ENCODE data around the gene SPACDR.
A peak's percentile ranks its signal among the peaks of the same experiment; 100 is the strongest.

SPACDR gene

GRCh38 chr7:100428967-100429636, 35.0 kb downstream of the SPACDR start:
- Histone ChIP-seq H3K27ac (ENCODE audit: insufficient read depth in 1 of 2, low read depth in 1 of 2, low read length in 2 of 2, poor library complexity in 1 of 2, severe bottlenecking in 2 of 2) (peak overlapping the region; percentile 99 to 100), H3K27me3 (replicated peaks in 2 of 5; ENCODE audit: control insufficient read depth in 4 of 5, insufficient read depth in 5 of 5, low read length in 4 of 5) (no peaks in the 10 kb centered on the region), H3K9me3 (ENCODE audit: control extremely low read depth in 1 of 5, control insufficient read depth in 4 of 5, insufficient read depth in 2 of 5, low read depth in 1 of 5, low read length in 4 of 5) (no peaks in the 10 kb centered on the region), H3K36me3 (ENCODE audit: control insufficient read depth in 4 of 4, insufficient read depth in 4 of 4, low read length in 3 of 4) (peaks cover 3 to 34% (median 22%) of the 10 kb centered on the region in 4 experiments), H3K4me1 (ENCODE audit: control extremely low read depth in 1 of 4, control insufficient read depth in 4 of 4, insufficient read depth in 4 of 4, low read length in 3 of 4) (peaks cover 4 to 38% (median 34%) of the 10 kb centered on the region in 4 experiments), H3K4me3 (ENCODE audit: control insufficient read depth in 1 of 7, extremely low read depth in 1 of 7, insufficient read depth in 4 of 7, low read depth in 2 of 7, low read length in 6 of 7) (peak overlapping the region; percentile 81 to 91 (median 82))
- DNase-seq, result peak; percentile 100
- CTCF ChIA-PET, result interaction anchor here (1.0 to 20.5 kb wide), 5 partner anchors 16 to 132 kb away, joined by 3 to 160 read pairs (median 4); partner anchors contain the start of gene SPACDR
- POLR2A ChIA-PET, result interaction anchor here (0.6 to 3.2 kb wide), 19 partner anchors 14 to 327 kb away, joined by 3 to 27 read pairs (median 6); partner anchors contain the start of genes AP4M1, FBXO24, LRCH4 and MBLAC1
- 0% methylated on average over 24 of the region's 40 CpGs for WGBS (ENCODE audit: insufficient coverage)

GRCh38 chr7:100428199-100428966, 35.7 kb downstream of the SPACDR start, which contains the start of gene ZCWPW1:
Gene ZCWPW1, minus strand, starts transcription at chr7:100428703. Its CDS starts 8,054 bp downstream, at chr7:100420649.
- ChIA-PET POLR2A (interaction anchor here (0.6 to 3.2 kb wide), 17 partner anchors 9 to 466 kb away, joined by 3 to 27 read pairs (median 6); partner anchors contain the start of genes FBXO24, LRCH4 and TSC22D4), CTCF (interaction anchor here (0.9 to 20.5 kb wide), 4 partner anchors 13 to 132 kb away, joined by 3 to 160 read pairs (median 9); no protein-coding TSS in a partner anchor)
- no peaks in the 10 kb centered on the region for H3K9me3 ChIP-seq (ENCODE audit: control extremely low read depth in 1 of 5, control insufficient read depth in 4 of 5, insufficient read depth in 2 of 5, low read depth in 1 of 5, low read length in 4 of 5)
- H3K4me1 ChIP-seq (ENCODE audit: control extremely low read depth in 1 of 4, control insufficient read depth in 4 of 4, insufficient read depth in 4 of 4, low read length in 3 of 4), result peaks cover 4 to 32% (median 29%) of the 10 kb centered on the region in 4 experiments
- H3K4me3 ChIP-seq (ENCODE audit: control insufficient read depth in 1 of 7, extremely low read depth in 1 of 7, insufficient read depth in 4 of 7, low read depth in 2 of 7, low read length in 6 of 7), result peak within 1 kb of the TSS; percentile 81 to 91 (median 82)
- H3K27ac ChIP-seq (ENCODE audit: insufficient read depth in 1 of 2, low read depth in 1 of 2, low read length in 2 of 2, poor library complexity in 1 of 2, severe bottlenecking in 2 of 2), result peak within 1 kb of the TSS; percentile 99 to 100
- peaks cover 0 to 27% (median 15%) of the 10 kb centered on the region in 4 experiments for H3K36me3 ChIP-seq (ENCODE audit: control insufficient read depth in 4 of 4, insufficient read depth in 4 of 4, low read length in 3 of 4)
- peak; percentile 98 to 99 (median 98) for DNase-seq
- WGBS (ENCODE audit: insufficient coverage), result under 1% methylated on average over 53 of the region's 66 CpGs
- no peaks in the 10 kb centered on the region for H3K27me3 ChIP-seq (replicated peaks in 2 of 5; ENCODE audit: control insufficient read depth in 4 of 5, insufficient read depth in 5 of 5, low read length in 4 of 5)

GRCh38 chr7:100427762-100428198, 36.3 kb downstream of the SPACDR start:
- Histone ChIP-seq H3K4me1 (ENCODE audit: control extremely low read depth in 1 of 4, control insufficient read depth in 4 of 4, insufficient read depth in 4 of 4, low read length in 3 of 4) (peaks cover 4 to 28% (median 27%) of the 10 kb centered on the region in 4 experiments), H3K27ac (ENCODE audit: insufficient read depth in 1 of 2, low read depth in 1 of 2, low read length in 2 of 2, poor library complexity in 1 of 2, severe bottlenecking in 2 of 2) (no peak overlapping the region), H3K9me3 (ENCODE audit: control extremely low read depth in 1 of 5, control insufficient read depth in 4 of 5, insufficient read depth in 2 of 5, low read depth in 1 of 5, low read length in 4 of 5) (no peaks in the 10 kb centered on the region), H3K27me3 (replicated peaks in 2 of 5; ENCODE audit: control insufficient read depth in 4 of 5, insufficient read depth in 5 of 5, low read length in 4 of 5) (no peaks in the 10 kb centered on the region), H3K4me3 (ENCODE audit: control insufficient read depth in 1 of 7, extremely low read depth in 1 of 7, insufficient read depth in 4 of 7, low read depth in 2 of 7, low read length in 6 of 7) (peak overlapping the region in 3 of 7 experiments; percentile 82 to 91 (median 86)), H3K36me3 (ENCODE audit: control insufficient read depth in 4 of 4, insufficient read depth in 4 of 4, low read length in 3 of 4) (peaks cover 0 to 21% (median 9%) of the 10 kb centered on the region in 4 experiments)
- POLR2A ChIA-PET, result interaction anchor here (0.7 to 3.2 kb wide), 11 partner anchors 9 to 467 kb away, joined by 3 to 27 read pairs (median 6); partner anchors contain the start of gene TSC22D4
- whole genome bisulfite sequencing (ENCODE audit: insufficient coverage), result 48% methylated on average over 12 of the region's 16 CpGs
- CTCF ChIA-PET, result interaction anchor here (0.9 to 20.5 kb wide), 2 partner anchors 13 to 26 kb away, joined by 3 to 160 read pairs; no protein-coding TSS in a partner anchor
- no peak for DNase-seq

- Histone ChIP-seq H3K36me3 (ENCODE audit: control insufficient read depth in 4 of 4, insufficient read depth in 4 of 4, low read length in 3 of 4) (peaks cover 0 to 8% (median under 1%) of the 10 kb centered on the region in 4 experiments), H3K27ac (ENCODE audit: insufficient read depth in 1 of 2, low read depth in 1 of 2, low read length in 2 of 2, poor library complexity in 1 of 2, severe bottlenecking in 2 of 2) (no peak overlapping the region), H3K4me1 (ENCODE audit: control extremely low read depth in 1 of 4, control insufficient read depth in 4 of 4, insufficient read depth in 4 of 4, low read length in 3 of 4) (peaks cover 0 to 19% (median 15%) of the 10 kb centered on the region in 4 experiments), H3K27me3 (replicated peaks in 2 of 5; ENCODE audit: control insufficient read depth in 4 of 5, insufficient read depth in 5 of 5, low read length in 4 of 5) (no peaks in the 10 kb centered on the region), H3K4me3 (ENCODE audit: control insufficient read depth in 1 of 7, extremely low read depth in 1 of 7, insufficient read depth in 4 of 7, low read depth in 2 of 7, low read length in 6 of 7) (no peak overlapping the region), H3K9me3 (ENCODE audit: control extremely low read depth in 1 of 5, control insufficient read depth in 4 of 5, insufficient read depth in 2 of 5, low read depth in 1 of 5, low read length in 4 of 5) (no peaks in the 10 kb centered on the region)
- CTCF ChIA-PET, result no interaction called here
- no peak for DNase-seq
- POLR2A ChIA-PET, result no interaction called here
These were observed 37.5 kb downstream of the SPACDR start for GRCh38 chr7:100426516-100426915.

- Histone ChIP-seq H3K27ac (ENCODE audit: insufficient read depth in 1 of 2, low read depth in 1 of 2, low read length in 2 of 2, poor library complexity in 1 of 2, severe bottlenecking in 2 of 2) (no peak overlapping the region), H3K4me3 (ENCODE audit: control insufficient read depth in 1 of 7, extremely low read depth in 1 of 7, insufficient read depth in 4 of 7, low read depth in 2 of 7, low read length in 6 of 7) (no peak overlapping the region), H3K36me3 (ENCODE audit: control insufficient read depth in 4 of 4, insufficient read depth in 4 of 4, low read length in 3 of 4) (no peaks in the 10 kb centered on the region), H3K4me1 (ENCODE audit: control extremely low read depth in 1 of 4, control insufficient read depth in 4 of 4, insufficient read depth in 4 of 4, low read length in 3 of 4) (peaks cover 0 to 8% (median 4%) of the 10 kb centered on the region in 4 experiments), H3K27me3 (replicated peaks in 2 of 5; ENCODE audit: control insufficient read depth in 4 of 5, insufficient read depth in 5 of 5, low read length in 4 of 5) (no peaks in the 10 kb centered on the region), H3K9me3 (ENCODE audit: control extremely low read depth in 1 of 5, control insufficient read depth in 4 of 5, insufficient read depth in 2 of 5, low read depth in 1 of 5, low read length in 4 of 5) (no peaks in the 10 kb centered on the region)
- WGBS (ENCODE audit: insufficient coverage), result no CpG with 5 or more reads among the region's 1 CpG
- DNase-seq, result no peak
- CTCF ChIA-PET, result interaction anchor here (0.8 to 1.2 kb wide), 2 partner anchors 10 to 51 kb away, joined by 3 read pairs; no protein-coding TSS in a partner anchor
- POLR2A ChIA-PET, result interaction anchor here (0.6 kb wide), 1 partner anchor 33 kb away, joined by 3 read pairs; no protein-coding TSS in a partner anchor
These were observed 38.7 kb downstream of the SPACDR start for GRCh38 chr7:100425347-100425746.

GRCh38 chr7:100423315-100423714, 40.7 kb downstream of the SPACDR start:
- CTCF ChIA-PET, result interaction anchor here (1.5 kb wide), 1 partner anchor 16 kb away, joined by 6 read pairs; no protein-coding TSS in a partner anchor
- 100% methylated on average over 2 of the region's 6 CpGs for WGBS (ENCODE audit: insufficient coverage)
- Histone ChIP-seq H3K4me3 (ENCODE audit: control insufficient read depth in 1 of 7, extremely low read depth in 1 of 7, insufficient read depth in 4 of 7, low read depth in 2 of 7, low read length in 6 of 7) (no peak overlapping the region), H3K27ac (ENCODE audit: insufficient read depth in 1 of 2, low read depth in 1 of 2, low read length in 2 of 2, poor library complexity in 1 of 2, severe bottlenecking in 2 of 2) (no peak overlapping the region), H3K27me3 (replicated peaks in 2 of 5; ENCODE audit: control insufficient read depth in 4 of 5, insufficient read depth in 5 of 5, low read length in 4 of 5) (no peaks in the 10 kb centered on the region), H3K36me3 (ENCODE audit: control insufficient read depth in 4 of 4, insufficient read depth in 4 of 4, low read length in 3 of 4) (no peaks in the 10 kb centered on the region), H3K4me1 (ENCODE audit: control extremely low read depth in 1 of 4, control insufficient read depth in 4 of 4, insufficient read depth in 4 of 4, low read length in 3 of 4) (peaks cover 0 to 4% (median 1%) of the 10 kb centered on the region in 4 experiments), H3K9me3 (ENCODE audit: control extremely low read depth in 1 of 5, control insufficient read depth in 4 of 5, insufficient read depth in 2 of 5, low read depth in 1 of 5, low read length in 4 of 5) (no peaks in the 10 kb centered on the region)
- POLR2A ChIA-PET, result interaction anchor here (0.7 kb wide), 1 partner anchor 7 kb away, joined by 3 read pairs; no protein-coding TSS in a partner anchor
- no peak for DNase-seq

All from common myeloid progenitor, CD34-positive (primary cell).